ENCODE data around the gene SEMA5A. TPM values are rescaled to one million over a fixed set of nuclear protein-coding genes. Genes with fewer than 3 reads are reported as not detected.

Gene SEMA5A
- total and polyA plus RNA-seq, 2 of the 8 experiments (the other 6 are each of a cell fraction or from before 2014, with no cell fraction given): 5.3 to 8.9 TPM

DNA sequence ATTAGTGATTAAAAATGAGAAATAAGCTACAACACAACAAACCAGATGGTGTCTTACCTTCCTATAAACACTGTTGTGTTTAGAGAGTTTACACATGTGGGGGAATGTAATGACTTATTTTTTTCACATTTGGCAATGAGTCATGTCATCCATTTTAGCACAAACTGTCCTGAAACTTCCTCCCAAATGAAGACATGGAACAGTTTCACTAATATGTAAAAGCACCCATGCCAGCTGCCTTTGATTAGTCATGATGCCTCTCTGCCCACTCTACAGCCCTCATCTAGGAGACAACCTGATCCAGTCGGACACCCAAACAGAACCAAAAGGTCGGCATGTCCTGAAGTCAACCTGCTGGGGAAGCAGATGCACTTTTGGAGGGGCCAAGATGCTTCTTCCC is 98.2 kb downstream of the SEMA5A start:
- H3K36me3 ChIP-seq (ENCODE audit: control insufficient read depth in 2 of 4, insufficient read depth in 4 of 4, low read length in 3 of 4): no peaks in the 10 kb centered on the region
- no peak for FAIRE-seq

More for the DNA sequence above, 98.2 kb downstream of the SEMA5A start:
- H3K79me2 ChIP-seq (ENCODE audit: control insufficient read depth in 1 of 2, insufficient read depth in 2 of 2, low read length in 2 of 2): no peaks in the 10 kb centered on the region
- H3K23me2 ChIP-seq (ENCODE audit: low read depth, low read length): no peaks in the 10 kb centered on the region
- CTCF ChIA-PET (ENCODE audit: partially characterized antibody): no interaction called here
- H3K9ac ChIP-seq (replicated peaks in 1 of 4; ENCODE audit: extremely low read depth in 1 of 4, low read depth in 3 of 4, low read length in 3 of 4): no peak overlapping the region
- peaks cover 4 to 8% of the 10 kb centered on the region in 2 experiments; a peak in 2 of 4 replicates for H3K9me3 ChIP-seq (ENCODE audit: insufficient read depth in 2 of 2, low read depth in 1 of 2, low read length in 1 of 2)
- no peak overlapping the region for H3K18ac ChIP-seq (ENCODE audit: extremely low read depth, low read length)
- H3K56ac ChIP-seq (replicated peaks; ENCODE audit: insufficient read length, low read depth, low read length): no peak overlapping the region
- no peak overlapping the region for H3K23ac ChIP-seq (ENCODE audit: insufficient read length)
- H3K4me1 ChIP-seq (replicated peaks in 1 of 4; ENCODE audit: control insufficient read depth in 3 of 4, insufficient read depth in 4 of 4, low read length in 3 of 4): no peaks in the 10 kb centered on the region
- H3K4me3 ChIP-seq (ENCODE audit: extremely low read depth in 1 of 4, insufficient read depth in 2 of 4, low read depth in 3 of 4, low read length in 4 of 4): no peak overlapping the region
- no peak overlapping the region for H4K91ac ChIP-seq (replicated peaks; ENCODE audit: insufficient read length, low read length)
- H3K4me2 ChIP-seq (ENCODE audit: insufficient read depth in 1 of 2, low read depth in 2 of 2, low read length in 2 of 2): no peak overlapping the region
- no peak overlapping the region for H2BK15ac ChIP-seq (ENCODE audit: low read length)
- H4K8ac ChIP-seq (ENCODE audit: extremely low read depth, insufficient read depth, low read length): no peak overlapping the region
- H3K79me1 ChIP-seq (ENCODE audit: low read depth, low read length): no peaks in the 10 kb centered on the region
- POLR2A ChIA-PET (ENCODE audit: partially characterized antibody): no interaction called here
- no peak overlapping the region for H2BK120ac ChIP-seq (replicated peaks; ENCODE audit: low read depth, low read length)
- no peak overlapping the region for H4K5ac ChIP-seq (ENCODE audit: insufficient read length, low read depth, low read length)
- no peak overlapping the region for H3K4ac ChIP-seq (replicated peaks; ENCODE audit: insufficient read length, low read depth, low read length)
- no peaks in the 10 kb centered on the region for H3K27me3 ChIP-seq (replicated peaks in 1 of 4; ENCODE audit: control insufficient read depth in 3 of 4, extremely low read depth in 1 of 4, insufficient read depth in 3 of 4, low read length in 3 of 4)
- H4K20me1 ChIP-seq (replicated peaks in 1 of 2; ENCODE audit: control insufficient read depth in 1 of 2, insufficient read depth in 2 of 2, low read length in 2 of 2): no peaks in the 10 kb centered on the region
- H2BK5ac ChIP-seq (ENCODE audit: low read depth, low read length): no peak overlapping the region
- H2AFZ ChIP-seq (ENCODE audit: low read length): no peak overlapping the region
- no peak overlapping the region for H2AK5ac ChIP-seq (ENCODE audit: low read depth, low read length)
- H3K27ac ChIP-seq (ENCODE audit: low read depth, low read length): no peak overlapping the region
- H3K14ac ChIP-seq (ENCODE audit: insufficient read length): no peak overlapping the region
- no peak overlapping the region for H2BK12ac ChIP-seq (ENCODE audit: low read depth, low read length)
- DNase-seq (ENCODE audit: low read depth in 1 of 2, low spot score in 2 of 2): no peak
- WGBS, 2 experiments (ENCODE audit: extremely low coverage in 1 of 2, insufficient coverage in 1 of 2, insufficient read length in 1 of 2, insufficient replicate concordance in 2 of 2, low coverage in 1 of 2, low lambda C conversion rate in 2 of 2, missing lambda C conversion rate in 1 of 2): 96% methylated on average over 2 of the region's 2 CpGs; no CpG with 5 or more reads in 1 of the 2 experiments
- no peak overlapping the region for H2BK20ac ChIP-seq (ENCODE audit: low read length)
- no peak for TF ChIP-seq EP300 (IDR thresholded peaks at IDR 0.05; ENCODE audit: borderline replicate concordance in 1 of 2, low read depth in 2 of 2, low read length in 2 of 2)
- no peak for TF ChIP-seq PHF8 (conservative IDR thresholded peaks at IDR 0.05; ENCODE audit: low read depth, low read length)
- TF ChIP-seq KDM4A (IDR thresholded peaks at IDR 0.05; ENCODE audit: low read depth, low read length, severe bottlenecking): no peak

Data from H1 (cell line).